DMS114 treated with DMSO at 0.1 percent for 48 hours (cell line): ENCODE measurements around the gene ERO1B.

Experiments used
- DNase-seq: peaks from one replicate; lab custom pipeline; 2025; ENCODE audit not compliant: unreplicated experiment; lab: John Stamatoyannopoulos, UW

Gene ERO1B

GRCh38 chr1:236301080-236301957, 19.6 kb upstream of the ERO1B start:
- no peak for DNase-seq

GRCh38 chr1:236297161-236297560, 15.4 kb upstream of the ERO1B start:
- no peak for DNase-seq

GRCh38 chr1:236292425-236292824, 10.7 kb upstream of the ERO1B start:
- DNase-seq: no peak

- no peak for DNase-seq
These were observed 7.9 kb upstream of the ERO1B start for GRCh38 chr1:236289492-236290131.

GRCh38 chr1:236288620-236288976, 6.8 kb upstream of the ERO1B start:
- no peak for DNase-seq

GRCh38 chr1:236287757-236288619, 6.2 kb upstream of the ERO1B start:
- DNase-seq: no peak

- DNase-seq: no peak
These were observed 5.6 kb upstream of the ERO1B start for GRCh38 chr1:236287356-236287755.

- DNase-seq: no peak
These were observed 2.5 kb upstream of the ERO1B start for GRCh38 chr1:236284291-236284721.

- DNase-seq: no peak
These were observed 961 bp upstream of the ERO1B start for GRCh38 chr1:236282719-236283118.

- DNase-seq: peak; percentile 9
These were observed 613 bp upstream of the ERO1B start for GRCh38 chr1:236282425-236282716.

- peak; percentile 2 for DNase-seq
These were observed 532 bp downstream of the ERO1B start for GRCh38 chr1:236281198-236281653.

- peak; percentile 7 for DNase-seq
These were observed 1.1 kb downstream of the ERO1B start for GRCh38 chr1:236280438-236281197.

- no peak for DNase-seq
These were observed 6.2 kb downstream of the ERO1B start for GRCh38 chr1:236275586-236275985.

- DNase-seq: no peak
These were observed 6.7 kb downstream of the ERO1B start for GRCh38 chr1:236275061-236275460.

GRCh38 chr1:236273358-236273757, 8.4 kb downstream of the ERO1B start:
- no peak for DNase-seq

- DNase-seq: no peak
These were observed 12.3 kb downstream of the ERO1B start for GRCh38 chr1:236269439-236269838.

- no peak for DNase-seq
These were observed 19.9 kb downstream of the ERO1B start for GRCh38 chr1:236261898-236262297.

- DNase-seq: no peak
These were observed 20.7 kb downstream of the ERO1B start for GRCh38 chr1:236261033-236261432.

- no peak for DNase-seq
These were observed 22.7 kb downstream of the ERO1B start for GRCh38 chr1:236259043-236259442.

- no peak for DNase-seq
These were observed 23.6 kb downstream of the ERO1B start for GRCh38 chr1:236258114-236258622.

- no peak for DNase-seq
These were observed 24.5 kb downstream of the ERO1B start for GRCh38 chr1:236257216-236257615.
